Upper lobe of right lung (tissue), 1 donor: ENCODE measurements around the gene RNF144A. TPM values are rescaled to one million over a fixed set of nuclear protein-coding genes. Genes with fewer than 3 reads are reported as not detected.

Source experiments
- ATAC-seq: fragments of 200-7000 bp; cut with Tn5 transposase; one replicate; pipeline ENCODE4 v1.9.1; 2020; ENCODE audit warnings: mild to moderate bottlenecking, moderate library complexity
- DNase-seq: peaks from one replicate; pipeline ENCODE4 v3.0.0-alpha.2; 2020
- H3K27ac ChIP-seq: fragments of 200-600 bp; one replicate; pipeline ENCODE4 v1.8.0; 2022
- H3K27me3 ChIP-seq: fragments of 200-600 bp; one replicate; pipeline ENCODE4 v1.8.0; 2022; ENCODE audit warnings: mild to moderate bottlenecking
- H3K36me3 ChIP-seq: fragments of 200-600 bp; one replicate; pipeline ENCODE4 v1.8.0; 2022
- H3K4me1 ChIP-seq: fragments of 200-600 bp; one replicate; pipeline ENCODE4 v1.8.0; 2022
- H3K4me3 ChIP-seq: fragments of 200-600 bp; one replicate; pipeline ENCODE4 v1.8.0; 2022; ENCODE audit warnings: mild to moderate bottlenecking
- H3K9me3 ChIP-seq: fragments of 200-600 bp; one replicate; pipeline ENCODE4 v1.8.0; 2022
- CTCF ChIP-seq: fragments of 200-600 bp; IDR thresholded peaks from one replicate; pipeline ENCODE4 v1.8.0; 2022; ENCODE audit warnings: antibody characterized with exemption
- intact Hi-C: fragments of 100-400 bp; cut with DNase I; formaldehyde crosslinking; loops from one replicate; pipeline ENCODE4 v1.11.0; 2022
- total RNA-seq: library from RNA; stranded (reverse); fragmentation: NEBNext Ultra II Directional; extraction: Animal tissue kit (Norgen Biotek cat#: 25700); gene quantifications from one replicate; pipeline ENCODE4 v1.2.1, GENCODE V29; 2021
- donor health status: DM: no; HTN: yes; CAD: no; lungs with severe emphysema.

RNF144A gene
- total RNA-seq, 1 donor from 2014 or later = 16.0 TPM

DNA sequence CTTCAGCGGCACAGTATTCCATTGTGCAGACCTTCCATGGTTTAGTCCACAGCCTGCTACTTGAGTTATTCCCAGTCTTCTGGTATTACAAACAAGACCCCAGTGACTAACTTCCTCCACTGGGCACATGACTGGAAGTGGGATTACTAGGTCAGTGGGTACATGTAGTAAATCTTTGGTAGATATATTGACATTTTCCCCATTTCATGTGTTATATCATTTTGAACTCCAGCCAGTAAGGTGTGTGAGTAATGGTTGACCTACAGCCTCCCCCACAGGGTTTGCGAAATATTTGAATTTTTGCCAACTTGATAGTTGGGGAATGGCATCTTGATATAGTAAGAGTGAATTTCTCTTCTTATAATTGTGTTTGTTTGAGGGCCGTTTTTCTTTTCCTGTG lies 58.8 kb downstream of the RNF144A start:
- ATAC-seq = no peak
- Histone ChIP-seq H3K4me3 (no peak overlapping the region), H3K27me3 (no peaks in the 10 kb centered on the region), H3K36me3 (no peaks in the 10 kb centered on the region), H3K9me3 (no peaks in the 10 kb centered on the region), H3K27ac (no peak overlapping the region), H3K4me1 (peaks cover 19% of the 10 kb centered on the region)
- DNase-seq = no peak
- TF ChIP-seq CTCF = no peak
- intact Hi-C loops = no loop called here

DNA sequence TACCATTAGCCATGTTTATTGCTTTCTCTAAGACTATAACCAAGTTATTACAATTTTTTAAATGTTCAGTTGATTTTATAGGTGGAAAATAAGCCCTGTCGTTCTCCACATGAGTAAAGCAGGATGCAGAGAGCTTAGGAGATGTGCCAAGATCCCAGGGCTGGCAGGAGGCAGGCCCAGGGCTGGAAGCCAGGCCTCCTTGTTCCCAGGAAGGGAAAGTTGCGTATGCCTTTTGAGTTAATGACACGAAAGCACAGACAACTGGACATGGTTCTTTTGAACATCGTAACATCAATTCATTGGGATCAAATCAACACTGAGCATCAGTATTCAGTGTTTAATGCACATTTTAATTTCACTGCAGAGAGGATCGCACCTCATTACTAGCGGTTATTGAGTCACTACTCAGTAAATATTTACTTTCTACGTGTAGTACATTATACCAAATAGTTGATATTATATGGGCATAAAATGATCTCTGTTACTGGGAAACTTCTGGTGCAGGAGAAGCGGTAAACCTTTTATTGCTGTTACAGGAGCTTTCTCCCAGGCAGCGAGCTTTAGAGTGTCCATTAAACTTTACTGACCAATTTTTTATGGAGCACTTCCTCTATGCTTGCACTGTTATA lies 60.0 kb downstream of the RNF144A start:
- H3K36me3 ChIP-seq = no peaks in the 10 kb centered on the region
- H3K27ac ChIP-seq = no peak overlapping the region
- H3K4me3 ChIP-seq = no peak overlapping the region
- DNase-seq (no peak), ATAC-seq (peak; percentile 62)
- H3K4me1 ChIP-seq = peaks cover 19% of the 10 kb centered on the region
- intact Hi-C loops = no loop called here
- no peak for TF ChIP-seq CTCF
- H3K27me3 ChIP-seq = no peaks in the 10 kb centered on the region
- no peaks in the 10 kb centered on the region for H3K9me3 ChIP-seq

DNA sequence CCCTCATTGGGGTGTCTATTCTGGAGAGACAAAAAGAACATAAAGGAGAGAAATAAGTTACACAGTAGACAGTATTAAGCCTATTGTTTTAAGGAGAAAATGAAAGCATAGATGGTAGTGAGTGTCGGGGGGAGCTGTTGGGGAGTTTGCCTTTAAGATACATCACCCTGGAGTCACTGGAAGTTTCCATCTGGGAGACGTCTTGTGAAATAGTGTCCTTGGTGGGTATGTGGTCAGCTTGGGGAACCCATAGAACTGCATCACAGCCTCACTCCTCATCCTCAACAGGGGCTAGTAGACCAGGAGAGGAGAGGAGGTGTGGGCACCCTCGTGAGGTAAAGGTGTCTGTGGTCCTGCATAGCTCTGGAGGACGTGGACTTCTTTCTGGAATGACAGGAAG lies 60.6 kb downstream of the RNF144A start:
- Histone ChIP-seq H3K27me3 (no peaks in the 10 kb centered on the region), H3K9me3 (no peaks in the 10 kb centered on the region), H3K27ac (no peak overlapping the region)

GRCh38 chr2:6978991-6979390 lies 61.8 kb downstream of the RNF144A start:
- DNase-seq = no peak
- no peak overlapping the region for H3K27ac ChIP-seq
- H3K36me3 ChIP-seq = no peaks in the 10 kb centered on the region
- peak; percentile 21 for ATAC-seq
- no peak for TF ChIP-seq CTCF
- H3K9me3 ChIP-seq = no peaks in the 10 kb centered on the region
- no peaks in the 10 kb centered on the region for H3K27me3 ChIP-seq
- intact Hi-C loops = no loop called here
- peaks cover 31% of the 10 kb centered on the region for H3K4me1 ChIP-seq
- H3K4me3 ChIP-seq = no peak overlapping the region

More for the DNA sequence above, 60.6 kb downstream of the RNF144A start:
- no peaks in the 10 kb centered on the region for H3K36me3 ChIP-seq
- TF ChIP-seq CTCF = no peak
- no peak for ATAC-seq
- peaks cover 21% of the 10 kb centered on the region for H3K4me1 ChIP-seq
- DNase-seq = no peak
- intact Hi-C loops = no loop called here
- H3K4me3 ChIP-seq = no peak overlapping the region

DNA sequence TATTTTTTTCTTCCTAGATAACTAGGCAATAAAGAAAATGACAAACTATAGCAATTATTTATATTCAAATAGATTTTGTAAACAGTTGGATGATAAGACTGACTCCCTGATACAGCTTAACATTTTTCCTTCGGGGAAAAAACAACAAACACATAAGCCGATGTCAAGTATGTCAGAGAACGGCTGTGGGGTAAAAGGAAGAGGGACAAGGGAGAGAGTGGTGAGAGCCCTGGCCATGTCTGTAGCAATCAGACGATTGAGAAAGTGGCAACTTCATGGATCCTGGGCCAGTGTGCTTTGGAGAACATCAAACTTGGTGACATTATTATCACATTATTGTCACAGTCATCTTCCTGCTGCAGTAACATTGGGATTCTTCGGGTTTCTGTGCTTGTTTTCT lies 65.2 kb downstream of the RNF144A start:
- DNase-seq = no peak
- Histone ChIP-seq H3K36me3 (no peaks in the 10 kb centered on the region), H3K27ac (no peak overlapping the region), H3K27me3 (no peaks in the 10 kb centered on the region), H3K4me1 (peaks cover 29% of the 10 kb centered on the region), H3K4me3 (no peak overlapping the region), H3K9me3 (no peaks in the 10 kb centered on the region)
- ATAC-seq = no peak
- intact Hi-C loops = no loop called here
- no peak for TF ChIP-seq CTCF
